ENCODE measurements around the gene MED27. TPM values are rescaled to one million over a fixed set of nuclear protein-coding genes. Genes with fewer than 3 reads are reported as not detected.

Gene MED27
- total and polyA plus RNA-seq, 2 of the 4 experiments (the other 2 are of a cell fraction) = 50.2 to 63.4 TPM

DNA sequence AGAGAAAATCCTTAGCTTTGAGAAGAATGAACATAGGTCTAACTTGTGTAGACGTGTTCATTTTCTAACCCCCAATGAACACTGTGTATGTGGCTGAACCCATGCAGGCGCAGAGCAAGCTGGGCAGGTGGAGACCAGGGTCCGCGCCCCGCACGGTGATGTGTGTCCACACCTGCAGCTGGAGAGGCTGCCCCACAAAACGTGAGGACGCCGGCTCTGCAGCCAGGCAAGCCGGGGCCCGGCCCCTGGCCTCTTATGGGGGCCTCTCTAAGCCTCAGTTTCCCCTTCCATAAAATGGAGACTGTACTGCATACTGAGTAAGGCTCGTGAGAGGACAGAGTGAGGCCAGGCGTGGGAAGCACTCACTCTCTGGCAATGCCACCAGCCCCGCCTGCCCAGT lies 215.1 kb downstream of the MED27 start:
- H3K4me2 ChIP-seq (ENCODE audit: low read depth, low read length) = no peak overlapping the region
- no peak overlapping the region for H3K56ac ChIP-seq (ENCODE audit: extremely low read depth, insufficient read depth, low read length)
- H3K9me1 ChIP-seq (ENCODE audit: insufficient read depth, low read length) = no peaks in the 10 kb centered on the region; the same call in 1 of the 2 replicates
- no peak overlapping the region for H4K91ac ChIP-seq (ENCODE audit: insufficient read depth, low read depth, low read length)
- no peak overlapping the region for H3K9ac ChIP-seq (ENCODE audit: low read depth, low read length)
- no peaks in the 10 kb centered on the region for H3K9me3 ChIP-seq (ENCODE audit: control insufficient read depth, insufficient read depth, low read length)
- H2AK9ac ChIP-seq (replicated peaks; ENCODE audit: low read depth, low read length, poor library complexity) = no peak overlapping the region
- no peak overlapping the region for H3K18ac ChIP-seq (ENCODE audit: low read depth, low read length)
- no peak overlapping the region for H4K8ac ChIP-seq (ENCODE audit: low read depth in 2 of 2, low read length in 2 of 2)
- no peak overlapping the region for H3K27ac ChIP-seq (ENCODE audit: insufficient read depth, low read length)
- peaks cover 3% of the 10 kb centered on the region; the same call in 1 of the 2 replicates for H3K4me1 ChIP-seq (ENCODE audit: control insufficient read depth, insufficient read depth, low read length)
- dilution Hi-C loops (cut with HindIII; ENCODE audit: low sequenced_read_pairs, unreplicated experiment) (no loop called here), intact Hi-C loops (cut with micrococcal nuclease) (no loop called here), in situ Hi-C loops (cut with MboI; ENCODE audit: low sequenced_read_pairs) (no loop called here)
- no peak overlapping the region for H2BK20ac ChIP-seq (ENCODE audit: low read depth, low read length)
- no peak overlapping the region for H2AFZ ChIP-seq (replicated peaks; ENCODE audit: low read length, poor library complexity)
- H3K23ac ChIP-seq (ENCODE audit: low read depth, low read length) = no peak overlapping the region
- no peak overlapping the region for H3K4ac ChIP-seq (ENCODE audit: low read depth, low read length)
- H2BK15ac ChIP-seq (ENCODE audit: low read depth, low read length) = no peak overlapping the region
- peaks cover 5% of the 10 kb centered on the region; the same call in 1 of the 2 replicates for H4K20me1 ChIP-seq (ENCODE audit: insufficient read depth, low read length)
- H4K5ac ChIP-seq (ENCODE audit: low read depth, low read length) = no peak overlapping the region
- ChIA-PET POLR2A (ENCODE audit: unreplicated experiment) (no interaction called here), CTCF (no interaction called here)
- BruUV-seq (replicated peaks) = no TSS peak
- H2AK5ac ChIP-seq (ENCODE audit: low read depth, low read length) = no peak overlapping the region
- no peak overlapping the region for H3K14ac ChIP-seq (replicated peaks; ENCODE audit: low read depth, low read length)
- no peak for TF ChIP-seq POLR2A (IDR thresholded peaks at IDR 0.05; ENCODE audit: low read depth, low read length)
- TF ChIP-seq CHD1 (IDR thresholded peaks at IDR 0.05; ENCODE audit: low read depth, low read length) = no peak
- no peak for TF ChIP-seq MAZ (IDR thresholded peaks at IDR 0.05; ENCODE audit: borderline replicate concordance, low read depth, low read length)
- TF ChIP-seq BHLHE40 (IDR thresholded peaks at IDR 0.05; ENCODE audit: low read depth, low read length) = no peak
- no peak for TF ChIP-seq NFE2L2 (IDR thresholded peaks at IDR 0.05; ENCODE audit: low read depth, low read length)
- TF ChIP-seq SMC3 (IDR thresholded peaks at IDR 0.05; ENCODE audit: low read depth, low read length) = no peak
- no peak for TF ChIP-seq MXI1 (IDR thresholded peaks at IDR 0.05; ENCODE audit: borderline replicate concordance, low read depth, low read length)
- TF ChIP-seq RAD21 (IDR thresholded peaks at IDR 0.05; ENCODE audit: low read length) = no peak
- TF ChIP-seq, protein P1, sequence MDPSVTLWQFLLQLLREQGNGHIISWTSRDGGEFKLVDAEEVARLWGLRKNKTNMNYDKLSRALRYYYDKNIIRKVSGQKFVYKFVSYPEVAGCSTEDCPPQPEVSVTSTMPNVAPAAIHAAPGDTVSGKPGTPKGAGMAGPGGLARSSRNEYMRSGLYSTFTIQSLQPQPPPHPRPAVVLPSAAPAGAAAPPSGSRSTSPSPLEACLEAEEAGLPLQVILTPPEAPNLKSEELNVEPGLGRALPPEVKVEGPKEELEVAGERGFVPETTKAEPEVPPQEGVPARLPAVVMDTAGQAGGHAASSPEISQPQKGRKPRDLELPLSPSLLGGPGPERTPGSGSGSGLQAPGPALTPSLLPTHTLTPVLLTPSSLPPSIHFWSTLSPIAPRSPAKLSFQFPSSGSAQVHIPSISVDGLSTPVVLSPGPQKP (IDR thresholded peaks at IDR 0.05; ENCODE audit: borderline replicate concordance, low read depth, low read length) = no peak
- no peak for TF ChIP-seq MAFK (IDR thresholded peaks at IDR 0.05; ENCODE audit: low read depth, low read length)
- no peak for TF ChIP-seq CEBPB (IDR thresholded peaks at IDR 0.05; ENCODE audit: low read depth, low read length)
- no peak for TF ChIP-seq RCOR1 (IDR thresholded peaks at IDR 0.05; ENCODE audit: insufficient replicate concordance, low read length)
- TF ChIP-seq, protein P2, sequence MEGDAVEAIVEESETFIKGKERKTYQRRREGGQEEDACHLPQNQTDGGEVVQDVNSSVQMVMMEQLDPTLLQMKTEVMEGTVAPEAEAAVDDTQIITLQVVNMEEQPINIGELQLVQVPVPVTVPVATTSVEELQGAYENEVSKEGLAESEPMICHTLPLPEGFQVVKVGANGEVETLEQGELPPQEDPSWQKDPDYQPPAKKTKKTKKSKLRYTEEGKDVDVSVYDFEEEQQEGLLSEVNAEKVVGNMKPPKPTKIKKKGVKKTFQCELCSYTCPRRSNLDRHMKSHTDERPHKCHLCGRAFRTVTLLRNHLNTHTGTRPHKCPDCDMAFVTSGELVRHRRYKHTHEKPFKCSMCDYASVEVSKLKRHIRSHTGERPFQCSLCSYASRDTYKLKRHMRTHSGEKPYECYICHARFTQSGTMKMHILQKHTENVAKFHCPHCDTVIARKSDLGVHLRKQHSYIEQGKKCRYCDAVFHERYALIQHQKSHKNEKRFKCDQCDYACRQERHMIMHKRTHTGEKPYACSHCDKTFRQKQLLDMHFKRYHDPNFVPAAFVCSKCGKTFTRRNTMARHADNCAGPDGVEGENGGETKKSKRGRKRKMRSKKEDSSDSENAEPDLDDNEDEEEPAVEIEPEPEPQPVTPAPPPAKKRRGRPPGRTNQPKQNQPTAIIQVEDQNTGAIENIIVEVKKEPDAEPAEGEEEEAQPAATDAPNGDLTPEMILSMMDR (conservative IDR thresholded peaks at IDR 0.05; ENCODE audit: low read depth, low read length) = no peak
- TF ChIP-seq, protein P3, sequence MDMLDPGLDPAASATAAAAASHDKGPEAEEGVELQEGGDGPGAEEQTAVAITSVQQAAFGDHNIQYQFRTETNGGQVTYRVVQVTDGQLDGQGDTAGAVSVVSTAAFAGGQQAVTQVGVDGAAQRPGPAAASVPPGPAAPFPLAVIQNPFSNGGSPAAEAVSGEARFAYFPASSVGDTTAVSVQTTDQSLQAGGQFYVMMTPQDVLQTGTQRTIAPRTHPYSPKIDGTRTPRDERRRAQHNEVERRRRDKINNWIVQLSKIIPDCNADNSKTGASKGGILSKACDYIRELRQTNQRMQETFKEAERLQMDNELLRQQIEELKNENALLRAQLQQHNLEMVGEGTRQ (IDR thresholded peaks at IDR 0.05; ENCODE audit: low read depth, low read length) = no peak
- no peak for TF ChIP-seq FOS (IDR thresholded peaks at IDR 0.05; ENCODE audit: low read depth, low read length)
- H2BK5ac ChIP-seq (ENCODE audit: low read depth, low read length, poor library complexity, severe bottlenecking) = no peak overlapping the region
- ATAC-seq (ENCODE audit: low read depth) = no peak
- no peak overlapping the region for H2BK120ac ChIP-seq (ENCODE audit: low read depth, low read length)
- no peaks in the 10 kb centered on the region for H3K79me1 ChIP-seq (ENCODE audit: low read depth in 1 of 2, low read length in 2 of 2)
- peaks cover 15% of the 10 kb centered on the region for H3K36me3 ChIP-seq (ENCODE audit: control insufficient read depth, insufficient read depth, low read length)
- 77% methylated on average over 5 of the region's 14 CpGs; no CpG with 5 or more reads in 1 of the 2 experiments for WGBS, 2 experiments (ENCODE audit: extremely low coverage in 2 of 2, insufficient read length in 1 of 2)
- H3K4me3 ChIP-seq (ENCODE audit: insufficient read depth, low read depth, low read length) = no peak overlapping the region
- no peaks in the 10 kb centered on the region for H3K27me3 ChIP-seq (ENCODE audit: control insufficient read depth, insufficient read depth, low read length)
- DNase-seq = no peak
